Measurements from ENCODE around the gene CHRND. TPM values are rescaled to one million over a fixed set of nuclear protein-coding genes. Genes with fewer than 3 reads are reported as not detected.

The CHRND gene
- total RNA-seq, 1 donor from 2014 or later = not detected

GRCh38 chr2:232487385-232488096, 38.4 kb upstream of the CHRND start, which contains the start of gene ECEL1:
TSS of gene ECEL1 (minus strand) at chr2:232487834. CDS start at chr2:232486653, 1,181 bp downstream.
- DNase-seq (ENCODE audit: low read depth) = no peak

GRCh38 chr2:232488097-232488711, 37.8 kb upstream of the CHRND start:
- DNase-seq (ENCODE audit: low read depth) = no peak

GRCh38 chr2:232488721-232489300, 37.1 kb upstream of the CHRND start:
- DNase-seq (ENCODE audit: low read depth) = no peak

- no peak for DNase-seq (ENCODE audit: low read depth)
Measured at GRCh38 chr2:232489516-232490220, 36.3 kb upstream of the CHRND start.

GRCh38 chr2:232490221-232491138, 35.5 kb upstream of the CHRND start:
- no peak for DNase-seq (ENCODE audit: low read depth)

- DNase-seq (ENCODE audit: low read depth) = no peak
Measured at GRCh38 chr2:232491139-232491780, 34.7 kb upstream of the CHRND start.

- no peak for DNase-seq (ENCODE audit: low read depth)
Measured at GRCh38 chr2:232492236-232492848, 33.6 kb upstream of the CHRND start.

- DNase-seq (ENCODE audit: low read depth) = no peak
Measured at GRCh38 chr2:232492963-232493700, 32.8 kb upstream of the CHRND start.

- no peak for DNase-seq (ENCODE audit: low read depth)
Measured at GRCh38 chr2:232493701-232494474, 32.1 kb upstream of the CHRND start.

GRCh38 chr2:232494542-232494941, 31.4 kb upstream of the CHRND start:
- DNase-seq (ENCODE audit: low read depth) = no peak

- no peak for DNase-seq (ENCODE audit: low read depth)
Measured at GRCh38 chr2:232495292-232495691, 30.7 kb upstream of the CHRND start.

- no peak for DNase-seq (ENCODE audit: low read depth)
Measured at GRCh38 chr2:232496501-232497270, 29.3 kb upstream of the CHRND start.

- no peak for DNase-seq (ENCODE audit: low read depth)
Measured at GRCh38 chr2:232497348-232497747, 28.6 kb upstream of the CHRND start.

- DNase-seq (ENCODE audit: low read depth) = no peak
Measured at GRCh38 chr2:232498452-232498851, 27.5 kb upstream of the CHRND start.

GRCh38 chr2:232501331-232501771, 24.6 kb upstream of the CHRND start:
- no peak for DNase-seq (ENCODE audit: low read depth)

- no peak for DNase-seq (ENCODE audit: low read depth)
Measured at GRCh38 chr2:232501794-232502390, 24.1 kb upstream of the CHRND start.

- DNase-seq (ENCODE audit: low read depth) = no peak
Measured at GRCh38 chr2:232502511-232502910, 23.4 kb upstream of the CHRND start.

All from renal cortical epithelial cell (primary cell).